DND-41 (cell line): ENCODE data around the gene C13orf42.

ENCODE experiments used
- ATAC-seq: fragments of 200-7000 bp; cut with Tn5 transposase; 3 replicates; pipeline ENCODE4 v1.9.1; 2021; ENCODE audit warnings: low read depth; ENCODE audit not compliant: insufficient read depth
- DNase-seq: peaks from one replicate; pipeline ENCODE4 v3.0.0-alpha.2; 2020
- H2AFZ ChIP-seq: 2 replicates; pipeline ENCODE4 v1.6.0; 2012; ENCODE audit warnings: low read depth, low read length
- H3K27ac ChIP-seq: 2 replicates; pipeline ENCODE4 v1.5.1; 2012; ENCODE audit warnings: low read length, inconsistent platforms
- H3K27me3 ChIP-seq: fragments of 200-600 bp; sonication (generic); 2 replicates; pipeline ENCODE4 v1.6.0; 2012; ENCODE audit warnings: low read length, mild to moderate bottlenecking, inconsistent platforms; ENCODE audit not compliant: insufficient read depth, poor library complexity
- H3K36me3 ChIP-seq: 2 replicates; pipeline ENCODE4 v1.5.1; 2012; ENCODE audit warnings: low read length, inconsistent platforms; ENCODE audit not compliant: insufficient read depth
- H3K4me1 ChIP-seq: 2 replicates; pipeline ENCODE4 v1.5.1; 2012; ENCODE audit warnings: mild to moderate bottlenecking, low read length; ENCODE audit not compliant: insufficient read depth
- H3K4me2 ChIP-seq: 2 replicates; pipeline ENCODE4 v1.6.0; 2012; ENCODE audit warnings: mild to moderate bottlenecking, moderate library complexity, low read length, inconsistent platforms; ENCODE audit not compliant: insufficient read depth
- H3K4me3 ChIP-seq, 2 experiments: fragments of 200-600 bp in 1 of 2; shearing (Covaris generic) in 1 of 2; 2 replicates each; pipeline ENCODE4 v1.5.1; 2012 to 2016; ENCODE audit warnings: inconsistent platforms in 2 of 2, low read length in 2 of 2, mild to moderate bottlenecking in 2 of 2, low read depth in 1 of 2, moderate library complexity in 1 of 2
- H3K79me2 ChIP-seq: 2 replicates; pipeline ENCODE4 v1.6.0; 2012; ENCODE audit warnings: low read length, inconsistent platforms; ENCODE audit not compliant: insufficient read depth
- H3K9ac ChIP-seq: 2 replicates; pipeline ENCODE4 v1.6.0; 2012; ENCODE audit warnings: low read depth, mild to moderate bottlenecking, inconsistent platforms, low read length, moderate library complexity
- H3K9me3 ChIP-seq: 2 replicates; pipeline ENCODE4 v1.5.1; 2012; ENCODE audit warnings: low read length, moderate library complexity, mild to moderate bottlenecking, inconsistent platforms; ENCODE audit not compliant: insufficient read depth, severe bottlenecking
- H4K20me1 ChIP-seq: 2 replicates; pipeline ENCODE4 v1.6.0; 2012; ENCODE audit warnings: low read length; ENCODE audit not compliant: insufficient read depth
- EZH2 ChIP-seq: IDR thresholded peaks from 3 replicates; pipeline ENCODE4 v1.6.1; 2012; ENCODE audit warnings: borderline replicate concordance, low read depth, mild to moderate bottlenecking, moderate library complexity, low read length, inconsistent platforms; ENCODE audit not compliant: severe bottlenecking
- TF ChIP-seq, protein P1 (sequence below): IDR thresholded peaks from 2 replicates; pipeline ENCODE4 v1.5.1; 2012; ENCODE audit warnings: borderline replicate concordance, low read length, moderate library complexity, mild to moderate bottlenecking; ENCODE audit not compliant: poor library complexity, severe bottlenecking; ENCODE audit errors: extremely low read depth

Gene C13orf42

DNA sequence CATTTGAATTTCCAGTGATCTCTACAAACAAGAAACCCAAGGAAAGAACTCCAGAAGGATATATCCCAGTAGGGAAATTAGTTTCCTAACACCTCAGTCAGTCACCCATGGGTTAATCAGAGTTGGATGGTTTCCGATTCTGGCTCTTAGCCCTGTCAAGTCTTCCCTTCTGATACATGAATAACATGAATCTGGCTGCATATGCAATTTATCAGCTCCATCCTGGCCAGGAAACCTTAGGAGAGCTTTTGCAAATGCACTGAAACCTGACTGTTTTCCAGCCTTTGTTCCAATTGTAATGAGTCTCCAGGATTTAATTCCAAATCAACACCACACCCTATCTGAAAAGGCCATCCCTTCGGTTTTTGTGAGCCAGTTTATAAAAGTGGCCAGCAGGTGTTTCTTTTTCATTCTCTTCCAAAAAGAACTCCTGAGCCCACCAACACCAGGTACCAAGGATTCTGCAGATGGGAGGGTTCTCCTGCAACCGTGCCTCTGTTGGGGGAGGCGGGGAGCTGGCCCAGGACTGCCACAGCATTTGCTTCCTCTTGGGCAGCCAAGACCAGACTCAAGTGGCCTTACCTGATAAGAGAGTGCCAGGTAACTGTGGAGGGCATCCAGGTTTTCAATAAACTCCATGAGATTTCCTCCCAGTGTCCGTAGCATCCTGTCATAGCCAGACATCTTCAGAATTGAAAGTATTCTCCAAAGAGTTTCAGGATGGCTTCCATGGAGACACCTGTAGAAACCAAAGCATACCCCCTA lies 77.5 kb downstream of the C13orf42 start:
- no peak overlapping the region for H3K4me2 ChIP-seq
- no peak for DNase-seq
- no peak overlapping the region for H2AFZ ChIP-seq

DNA sequence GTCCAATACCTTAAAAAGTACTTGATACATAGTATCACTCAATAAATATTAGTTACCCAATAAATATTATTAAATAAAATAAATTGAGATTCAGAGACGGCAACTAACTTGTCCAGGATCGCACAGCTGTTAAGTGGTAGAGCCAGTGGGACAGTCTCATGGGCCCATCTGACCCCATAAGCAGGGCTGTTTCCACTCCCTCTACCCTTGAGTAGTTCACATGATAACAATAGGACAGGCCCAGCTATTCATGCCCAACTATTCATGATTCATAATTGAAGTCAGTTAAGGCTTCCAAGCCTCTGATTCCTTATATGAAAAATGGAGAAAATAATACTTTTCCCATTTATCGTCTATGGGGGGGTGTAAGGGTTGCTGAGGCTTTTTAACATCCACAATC lies 78.2 kb downstream of the C13orf42 start:
- Histone ChIP-seq H4K20me1 (no peaks in the 10 kb centered on the region), H3K27me3 (no peaks in the 10 kb centered on the region), H3K27ac (no peak overlapping the region), H3K9me3 (no peaks in the 10 kb centered on the region), H3K4me2 (no peak overlapping the region), H3K4me1 (peaks cover 32% of the 10 kb centered on the region), H3K79me2 (no peaks in the 10 kb centered on the region), H2AFZ (no peak overlapping the region), H3K9ac (no peak overlapping the region), H3K36me3 (no peaks in the 10 kb centered on the region), H3K4me3 (no peak overlapping the region)
- ATAC-seq, result no peak
- no peak for DNase-seq
- TF ChIP-seq EZH2, result no peak
- TF ChIP-seq, protein P1, sequence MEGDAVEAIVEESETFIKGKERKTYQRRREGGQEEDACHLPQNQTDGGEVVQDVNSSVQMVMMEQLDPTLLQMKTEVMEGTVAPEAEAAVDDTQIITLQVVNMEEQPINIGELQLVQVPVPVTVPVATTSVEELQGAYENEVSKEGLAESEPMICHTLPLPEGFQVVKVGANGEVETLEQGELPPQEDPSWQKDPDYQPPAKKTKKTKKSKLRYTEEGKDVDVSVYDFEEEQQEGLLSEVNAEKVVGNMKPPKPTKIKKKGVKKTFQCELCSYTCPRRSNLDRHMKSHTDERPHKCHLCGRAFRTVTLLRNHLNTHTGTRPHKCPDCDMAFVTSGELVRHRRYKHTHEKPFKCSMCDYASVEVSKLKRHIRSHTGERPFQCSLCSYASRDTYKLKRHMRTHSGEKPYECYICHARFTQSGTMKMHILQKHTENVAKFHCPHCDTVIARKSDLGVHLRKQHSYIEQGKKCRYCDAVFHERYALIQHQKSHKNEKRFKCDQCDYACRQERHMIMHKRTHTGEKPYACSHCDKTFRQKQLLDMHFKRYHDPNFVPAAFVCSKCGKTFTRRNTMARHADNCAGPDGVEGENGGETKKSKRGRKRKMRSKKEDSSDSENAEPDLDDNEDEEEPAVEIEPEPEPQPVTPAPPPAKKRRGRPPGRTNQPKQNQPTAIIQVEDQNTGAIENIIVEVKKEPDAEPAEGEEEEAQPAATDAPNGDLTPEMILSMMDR, result no peak

More for the DNA sequence above, 77.5 kb downstream of the C13orf42 start:
- no peak overlapping the region for H3K9ac ChIP-seq
- H3K4me3 ChIP-seq, result no peak overlapping the region
- no peaks in the 10 kb centered on the region for H4K20me1 ChIP-seq
- H3K9me3 ChIP-seq, result no peaks in the 10 kb centered on the region
- H3K4me1 ChIP-seq, result peaks cover 32% of the 10 kb centered on the region
- TF ChIP-seq, protein P1, result no peak
- no peak for TF ChIP-seq EZH2
- H3K27ac ChIP-seq, result no peak overlapping the region
- H3K79me2 ChIP-seq, result no peaks in the 10 kb centered on the region
- H3K27me3 ChIP-seq, result no peaks in the 10 kb centered on the region
- no peak for ATAC-seq
- H3K36me3 ChIP-seq, result no peaks in the 10 kb centered on the region
